Liver (tissue), 9 donors: ENCODE measurements around the gene CCNB2. TPM values are rescaled to one million over a fixed set of nuclear protein-coding genes. Genes with fewer than 3 reads are reported as not detected.

Source experiments
- DNase-seq: peaks from one replicate; pipeline ENCODE4 v3.0.0-alpha.2; 2017; ENCODE audit warnings: low spot score
- H3K27ac ChIP-seq, 2 donors: one replicate each; pipeline ENCODE4 v1.7.0; 2013; ENCODE audit warnings: inconsistent platforms in 2 of 2, low read length in 2 of 2, control low read depth in 1 of 2, low read depth in 1 of 2, mild to moderate bottlenecking in 1 of 2
- H3K27me3 ChIP-seq, 4 donors: one replicate each; pipeline versions ENCODE4 v1.6.1 to v1.7.0; 2013; ENCODE audit warnings: low read length in 3 of 4, inconsistent platforms in 1 of 4, mild to moderate bottlenecking in 1 of 4, moderate library complexity in 1 of 4; ENCODE audit not compliant: control insufficient read depth in 4 of 4, insufficient read depth in 4 of 4
- H3K36me3 ChIP-seq, 4 donors: one replicate each; pipeline versions ENCODE4 v1.6.1 to v1.7.0; 2013; ENCODE audit warnings: low read length in 3 of 4, mild to moderate bottlenecking in 3 of 4, low read depth in 1 of 4, moderate library complexity in 1 of 4; ENCODE audit not compliant: control insufficient read depth in 4 of 4, insufficient read depth in 3 of 4
- H3K4me1 ChIP-seq, 4 donors: one replicate each; pipeline versions ENCODE4 v1.6.1 to v1.7.0; 2013; ENCODE audit warnings: low read length in 3 of 4, mild to moderate bottlenecking in 3 of 4, moderate library complexity in 1 of 4; ENCODE audit not compliant: control insufficient read depth in 4 of 4, insufficient read depth in 4 of 4
- H3K4me3 ChIP-seq, 3 donors: one replicate each; pipeline versions ENCODE4 v1.6.1 to v1.7.0; 2013; ENCODE audit warnings: low read length in 3 of 3, control low read depth in 1 of 3, low read depth in 1 of 3, mild to moderate bottlenecking in 1 of 3
- H3K9ac ChIP-seq, 2 donors: one replicate each; pipeline ENCODE4 v1.7.0; 2013; ENCODE audit warnings: low read length in 2 of 2, mild to moderate bottlenecking in 2 of 2, moderate library complexity in 2 of 2, control low read depth in 1 of 2, low read depth in 1 of 2
- H3K9me3 ChIP-seq, 4 donors: one replicate each; pipeline versions ENCODE4 v1.6.1 to v1.7.0; 2013; ENCODE audit warnings: low read length in 3 of 4; ENCODE audit not compliant: control insufficient read depth in 4 of 4
- ATF3 ChIP-seq: IDR thresholded peaks from 2 replicates; pipeline ENCODE4 v1.6.1; 2016; ENCODE audit warnings: antibody characterized with exemption
- EGR1 ChIP-seq, 2 donors: IDR thresholded peaks; 2 replicates each; pipeline ENCODE4 v1.6.1; 2016 to 2018; ENCODE audit warnings: antibody characterized with exemption in 2 of 2, low read depth in 2 of 2
- FOXA1 ChIP-seq: IDR thresholded peaks from 2 replicates; pipeline ENCODE4 v1.6.1; 2016; ENCODE audit warnings: antibody characterized with exemption
- FOXA2 ChIP-seq: IDR thresholded peaks from 2 replicates; pipeline ENCODE4 v1.6.1; 2016; ENCODE audit warnings: antibody characterized with exemption
- GABPA ChIP-seq, 2 donors: IDR thresholded peaks in 1 of 2; conservative IDR thresholded peaks in 1 of 2; 2 replicates each; pipeline ENCODE4 v1.6.1; 2016; ENCODE audit warnings: antibody characterized with exemption in 2 of 2, mild to moderate bottlenecking in 1 of 2, moderate library complexity in 1 of 2
- HNF4G ChIP-seq: IDR thresholded peaks from 2 replicates; pipeline ENCODE4 v1.6.1; 2016; ENCODE audit warnings: antibody characterized with exemption
- JUND ChIP-seq, 2 donors: IDR thresholded peaks; 2 replicates each; pipeline ENCODE4 v1.6.1; 2016; ENCODE audit warnings: antibody characterized with exemption in 2 of 2
- MAX ChIP-seq: IDR thresholded peaks from 2 replicates; pipeline ENCODE4 v1.6.1; 2016; ENCODE audit warnings: antibody characterized with exemption
- REST ChIP-seq: IDR thresholded peaks from 2 replicates; pipeline ENCODE4 v1.6.1; 2016; ENCODE audit warnings: antibody characterized with exemption, mild to moderate bottlenecking
- SP1 ChIP-seq: IDR thresholded peaks from 2 replicates; pipeline ENCODE4 v1.6.1; 2018; ENCODE audit warnings: antibody characterized with exemption, mild to moderate bottlenecking
- TAF1 ChIP-seq: conservative IDR thresholded peaks from 2 replicates; pipeline ENCODE4 v1.6.1; 2016; ENCODE audit warnings: antibody characterized with exemption, mild to moderate bottlenecking
- ZBTB33 ChIP-seq: IDR thresholded peaks from 2 replicates; pipeline ENCODE4 v1.6.1; 2016; ENCODE audit warnings: antibody characterized with exemption
- WGBS: extraction: QIAGEN DNeasy Blood & Tissue Kit; methylation state at CpG from one replicate; pipeline ENCODE4 v1.1.7; 2013; 5-methylcytosine and 5-hydroxymethylcytosine counted together
- polyA plus RNA-seq, 2 donors: library from polyadenylated mRNA; stranded (reverse) in 1 of 2; unstranded in 1 of 2; fragments of 200-250 nt in 1 of 2; fragments of >200 nt in 1 of 2; fragmentation: Nextera tagmentation in 1 of 2; extraction: Ambion mirVana in 1 of 2; gene quantifications; one replicate each; pipeline versions ENCODE4 v1.2.1 to v1.2.3, GENCODE V29; 2013 to 2015
- total RNA-seq, 2 donors: library from RNA; depleted of rRNA; stranded (reverse); fragments of >200 nt; gene quantifications; one replicate each; pipeline ENCODE4 v1.2.3, GENCODE V29; 2014
- donor health status: healthy.
- donor health status: healthy.
- donor health status: healthy.
- donor health status: healthy.
- donor health status: healthy.

Gene CCNB2
- total RNA-seq (10 to 100 TPM in 1 of 2 donors, under 1 TPM in 1; 0.42 to 53.1 TPM), polyA plus RNA-seq (1 to 10 TPM; 1.5 to 2.5 TPM)

GRCh38 chr15:59104912-59105732 lies at the start of gene CCNB2:
Gene CCNB2 (plus strand): TSS chr15:59105146. CDS start chr15:59105269, 123 bp downstream.
- Histone ChIP-seq H3K4me3 (peak within 1 kb of the TSS; percentile 9 to 83 (median 53)), H3K9me3 (no peaks in the 10 kb centered on the region), H3K27me3 (no peaks in the 10 kb centered on the region), H3K36me3 (peaks cover 0 to 3% (median 2%) of the 10 kb centered on the region in 4 donors), H3K4me1 (peaks cover 0 to 15% (median 7%) of the 10 kb centered on the region in 4 donors), H3K9ac (peak within 1 kb of the TSS in 1 of 2 donors; percentile 26), H3K27ac (no peak within 1 kb of the TSS)
- TF ChIP-seq EGR1 (IDR thresholded peaks at IDR 0.05; ENCODE audit: low read depth in 2 of 2), result no peak
- no peak for TF ChIP-seq JUND (IDR thresholded peaks at IDR 0.05)
- no peak for TF ChIP-seq MAX
- TF ChIP-seq TAF1, result no peak
- no peak for TF ChIP-seq REST
- no peak for TF ChIP-seq ZBTB33
- TF ChIP-seq FOXA2, result no peak
- peak; percentile 67 for TF ChIP-seq SP1
- peak; percentile 88 for DNase-seq
- 3% methylated on average over 57 of the region's 57 CpGs for WGBS

GRCh38 chr15:59059076-59059597 lies 45.8 kb upstream of the CCNB2 start:
- WGBS, result 93% methylated on average over 2 of the region's 2 CpGs

More at GRCh38 chr15:59059076-59059597, 45.8 kb upstream of the CCNB2 start:
- Histone ChIP-seq H3K9ac (no peak overlapping the region), H3K27ac (no peak overlapping the region), H3K9me3 (no peaks in the 10 kb centered on the region), H3K27me3 (no peaks in the 10 kb centered on the region), H3K4me3 (no peak overlapping the region), H3K36me3 (peaks cover 7 to 59% (median 49%) of the 10 kb centered on the region in 4 donors), H3K4me1 (peaks cover 0 to 6% (median 1%) of the 10 kb centered on the region in 4 donors)
- no peak for DNase-seq
- TF ChIP-seq TAF1, result no peak
- no peak for TF ChIP-seq FOXA1
- TF ChIP-seq HNF4G, result no peak
- no peak for TF ChIP-seq EGR1 (IDR thresholded peaks at IDR 0.05; ENCODE audit: low read depth in 2 of 2)
- TF ChIP-seq GABPA (IDR thresholded peaks at IDR 0.05 in 1 of 2, conservative IDR thresholded peaks at IDR 0.05 in 1 of 2), result no peak
- TF ChIP-seq ATF3, result no peak
